HepG2 (cell line): Measurements from ENCODE around the gene CPSF4. TPM values are rescaled to one million over a fixed set of nuclear protein-coding genes. Genes with fewer than 3 reads are reported as not detected.

ENCODE experiments used
- AFF4 ChIP-seq: sonication (generic); formaldehyde crosslinking; IDR thresholded peaks from 2 replicates; pipeline ENCODE4 v1.4.0; 2020; ENCODE audit warnings: missing genetic modification reagents
- ASH2L ChIP-seq: fragments of 300-600, 200-600 bp; sonication (generic); IDR thresholded peaks from 2 replicates; pipeline ENCODE4 v1.7.0; 2017; ENCODE audit warnings: low read depth, mild to moderate bottlenecking, moderate library complexity, mixed read lengths, low read length; ENCODE audit not compliant: insufficient read length
- BCL3 ChIP-seq: sonication (generic); formaldehyde crosslinking; IDR thresholded peaks from 2 replicates; pipeline ENCODE4 v1.5.1; 2020; ENCODE audit warnings: mild to moderate bottlenecking, missing genetic modification reagents, moderate library complexity
- BHLHE40 ChIP-seq: IDR thresholded peaks from 2 replicates; pipeline ENCODE4 v1.6.1; 2011; ENCODE audit warnings: low read length, improper control_type of control experiment
- CREM ChIP-seq, 2 experiments: sonication (generic) in 1 of 2; formaldehyde crosslinking in 1 of 2; IDR thresholded peaks; 2 replicates each; pipeline versions ENCODE4 v1.4.0 to v1.6.1; 2016 to 2020; ENCODE audit warnings: antibody characterized with exemption in 1 of 2, mild to moderate bottlenecking in 1 of 2, missing genetic modification reagents in 1 of 2
- ETS1 ChIP-seq: sonication (generic); formaldehyde crosslinking; IDR thresholded peaks from 2 replicates; pipeline ENCODE4 v1.4.0; 2020; ENCODE audit warnings: missing genetic modification reagents
- FOSL2 ChIP-seq: sonication (generic); formaldehyde crosslinking; IDR thresholded peaks from 2 replicates; pipeline ENCODE4 v1.4.0; 2020; ENCODE audit warnings: missing genetic modification reagents
- GTF3A ChIP-seq: sonication (generic); formaldehyde crosslinking; conservative IDR thresholded peaks from 2 replicates; pipeline ENCODE4 v1.4.0; 2020; ENCODE audit warnings: mild to moderate bottlenecking, missing genetic modification reagents
- HNRNPK ChIP-seq: fragments of 200-400 bp; formaldehyde crosslinking; IDR thresholded peaks from 2 replicates; pipeline ENCODE4 v1.6.1; 2018; ENCODE audit warnings: low read length, low read depth, moderate library complexity, mild to moderate bottlenecking; ENCODE audit not compliant: poor library complexity, severe bottlenecking
- ISX ChIP-seq: sonication (generic); formaldehyde crosslinking; conservative IDR thresholded peaks from 2 replicates; pipeline ENCODE4 v1.5.0; 2020; ENCODE audit warnings: missing genetic modification reagents
- NKX3-1 ChIP-seq: sonication (generic); formaldehyde crosslinking; IDR thresholded peaks from 2 replicates; pipeline ENCODE4 v1.5.0; 2020; ENCODE audit warnings: missing genetic modification reagents
- NR2F6 ChIP-seq, 2 experiments: IDR thresholded peaks; 2 replicates each; pipeline ENCODE4 v1.6.1; 2016; ENCODE audit warnings: antibody characterized with exemption in 1 of 2, mild to moderate bottlenecking in 1 of 2
- NR3C1 ChIP-seq: sonication (generic); formaldehyde crosslinking; IDR thresholded peaks from 2 replicates; pipeline ENCODE4 v1.4.0; 2020; ENCODE audit warnings: missing genetic modification reagents
- SIN3A ChIP-seq: IDR thresholded peaks from 2 replicates; pipeline ENCODE4 v1.6.1; 2011; ENCODE audit warnings: low read depth, mild to moderate bottlenecking, control low read depth, low read length, borderline replicate concordance
- TARDBP ChIP-seq: sonication (generic); formaldehyde crosslinking; IDR thresholded peaks from 2 replicates; pipeline ENCODE4 v1.8.0; 2022; ENCODE audit warnings: mild to moderate bottlenecking, missing genetic modification reagents
- TCF7 ChIP-seq: sonication (generic); IDR thresholded peaks from 2 replicates; pipeline ENCODE4 v1.6.1; 2016; ENCODE audit warnings: antibody characterized with exemption, low read depth
- TFAP4 ChIP-seq: sonication (generic); IDR thresholded peaks from 2 replicates; pipeline ENCODE4 v1.6.1; 2016; ENCODE audit warnings: low read depth, borderline replicate concordance
- ZNF207 ChIP-seq: fragments of 450-650 bp; IDR thresholded peaks from 2 replicates; pipeline ENCODE4 v1.6.1; 2016; ENCODE audit warnings: antibody characterized with exemption, borderline replicate concordance
- ZNF33A ChIP-seq: sonication (generic); formaldehyde crosslinking; IDR thresholded peaks from 2 replicates; pipeline ENCODE4 v1.5.1; 2020; ENCODE audit warnings: missing genetic modification reagents, mild to moderate bottlenecking, moderate library complexity, borderline replicate concordance
- ZNF460 ChIP-seq: sonication (generic); formaldehyde crosslinking; IDR thresholded peaks from 2 replicates; pipeline ENCODE4 v1.5.1; 2020; ENCODE audit warnings: missing genetic modification reagents, mild to moderate bottlenecking, borderline replicate concordance
- ZNF598 ChIP-seq: sonication (generic); formaldehyde crosslinking; IDR thresholded peaks from 2 replicates; pipeline ENCODE4 v1.5.1; 2020; ENCODE audit warnings: mild to moderate bottlenecking, missing genetic modification reagents, borderline replicate concordance
- ZNF614 ChIP-seq: IDR thresholded peaks from 2 replicates; pipeline ENCODE4 v1.6.1; 2018; ENCODE audit warnings: missing biosample characterization, missing genetic modification reagents, inconsistent platforms, borderline replicate concordance
- polyA plus RNA-seq, 8 experiments: library from polyadenylated mRNA; depleted of rRNA in 3 of 8; stranded (reverse) in 7 of 8; unstranded in 1 of 8; fragments of >200 nt; fragmentation: Illumina TruSeq in 4 of 8; extraction: Trizol in 4 of 8; gene quantifications; 2 replicates each; pipeline versions ENCODE4 v1.2.1 to v1.2.3, GENCODE V29; 2011 to 2016; ENCODE audit warnings: low read depth in 4 of 8, missing spikeins in 1 of 8, mixed read lengths in 1 of 8; ENCODE audit not compliant: insufficient read depth in 1 of 8
- total RNA-seq, 5 experiments: library from RNA; depleted of rRNA; stranded (reverse); fragments of >200 nt; fragmentation: Illumina TruSeq; extraction: Trizol; gene quantifications; 2 replicates each; pipeline ENCODE4 v1.2.3, GENCODE V29; 2016; ENCODE audit warnings: low read depth in 1 of 5

CPSF4 gene
- total and polyA plus RNA-seq, 2 of the 13 experiments (the other 11 are each of a cell fraction or from before 2014, with no cell fraction given): 34.1 to 49.6 TPM

GRCh38 chr7:99438573-99439480 is at the start of gene CPSF4, which contains the start of gene PTCD1 (continued):
- no peak for TF ChIP-seq AFF4
- TF ChIP-seq NR3C1 (CRISPR knock-in tag): no peak
- TF ChIP-seq CREM (IDR thresholded peaks at IDR 0.05): no peak
- TF ChIP-seq CREM (CRISPR knock-in tag; IDR thresholded peaks at IDR 0.05): no peak
- peak; percentile 53; the same call in 1 of the 2 replicates for TF ChIP-seq SIN3A
- TF ChIP-seq ZNF598 (CRISPR knock-in tag): no peak
- no peak for TF ChIP-seq NKX3-1 (CRISPR knock-in tag)
- TF ChIP-seq TCF7: no peak
- peak; percentile 78; the same call in 1 of the 2 replicates for TF ChIP-seq BHLHE40
- peak; percentile 54; the same call in 1 of the 2 replicates for TF ChIP-seq TFAP4
- TF ChIP-seq ASH2L: peak; percentile 92
- no peak for TF ChIP-seq HNRNPK
- TF ChIP-seq FOSL2: peak; percentile 63
- TF ChIP-seq ZNF614 (CRISPR knock-in tag): peak; percentile 90; the same call in 1 of the 2 replicates
- no peak for TF ChIP-seq ZNF207
- TF ChIP-seq ISX (CRISPR knock-in tag): no peak
- TF ChIP-seq ZNF33A (CRISPR knock-in tag): no peak
- TF ChIP-seq ETS1 (CRISPR knock-in tag): no peak
- TF ChIP-seq GTF3A (CRISPR knock-in tag): 0 out of 2 replicates have a peak, but pooled peaks have one; percentile 55
- no peak for TF ChIP-seq BCL3 (CRISPR knock-in tag)
- no peak for TF ChIP-seq NR2F6 (IDR thresholded peaks at IDR 0.05)
- no peak for TF ChIP-seq NR2F6 (CRISPR knock-in tag; IDR thresholded peaks at IDR 0.05)
- no peak for TF ChIP-seq ZNF460 (CRISPR knock-in tag)
- TF ChIP-seq TARDBP: peak; percentile 95
